Stimulated activated CD4-positive, alpha-beta T cell treated with anti-CD3 and anti-CD28 coated beads, Interleukin-2, amount 100 ng/mL, for 48 hours (primary cell): ENCODE measurements around the gene CYP4F2.
"Not testable (repeated sequence)": the region's sequence is repeated elsewhere in the genome, so short reads cannot be mapped to it uniquely, and the experiment has no call there.

Experiments
- DNase-seq, 2 donors: peaks; one replicate each; pipeline ENCODE4 v3.0.0-alpha.2; 2020

Gene CYP4F2

GRCh38 chr19:15899561-15899960 is 1.7 kb upstream of the CYP4F2 start:
- DNase-seq: not testable (repeated sequence)

GRCh38 chr19:15897026-15897737 is 692 bp downstream of the CYP4F2 start:
- no peak for DNase-seq

DNA sequence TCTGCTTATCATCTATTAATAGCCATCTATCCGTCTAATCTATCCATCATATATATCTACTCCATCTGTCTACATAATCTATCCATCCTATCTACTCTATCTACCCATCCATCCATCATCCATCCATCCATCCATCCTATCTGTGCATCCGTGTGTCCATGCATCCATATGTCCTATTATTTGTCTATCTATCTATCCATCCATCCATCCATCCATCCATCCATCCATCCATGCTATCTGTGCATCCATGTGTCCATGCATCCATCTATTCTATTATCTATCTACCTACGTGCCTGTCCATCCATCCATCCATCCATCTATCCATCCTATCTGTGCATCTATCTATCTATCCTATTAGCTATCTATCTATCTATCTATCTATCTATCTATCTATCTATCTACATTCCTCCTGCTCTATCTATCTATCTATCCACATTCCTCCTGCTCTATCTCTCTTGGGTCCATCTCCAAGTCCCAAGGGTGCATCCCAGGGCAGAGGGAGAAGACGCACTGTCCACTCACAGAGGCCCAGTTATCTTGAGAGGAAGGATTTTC is 1.9 kb downstream of the CYP4F2 start:
- no peak for DNase-seq

DNA sequence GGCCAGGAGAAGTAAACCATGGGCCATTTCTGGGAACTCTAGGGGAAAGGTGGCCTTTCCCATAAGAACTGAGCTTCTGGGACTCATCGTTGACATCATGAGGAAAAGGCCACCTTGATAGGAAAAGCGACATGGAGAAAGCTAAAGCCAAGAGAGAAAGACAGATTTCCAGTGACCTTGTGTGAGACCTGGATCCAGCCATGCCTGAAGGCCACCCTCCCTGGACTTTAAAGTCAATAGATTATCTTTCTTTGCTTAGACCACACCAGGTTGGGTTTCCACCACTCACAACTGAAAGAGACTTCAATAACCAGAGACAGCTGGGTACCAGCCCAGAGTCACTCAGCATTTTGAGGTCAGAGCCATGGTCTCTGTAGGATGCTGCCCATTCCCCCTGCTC is 3.5 kb downstream of the CYP4F2 start:
- DNase-seq: no peak

DNA sequence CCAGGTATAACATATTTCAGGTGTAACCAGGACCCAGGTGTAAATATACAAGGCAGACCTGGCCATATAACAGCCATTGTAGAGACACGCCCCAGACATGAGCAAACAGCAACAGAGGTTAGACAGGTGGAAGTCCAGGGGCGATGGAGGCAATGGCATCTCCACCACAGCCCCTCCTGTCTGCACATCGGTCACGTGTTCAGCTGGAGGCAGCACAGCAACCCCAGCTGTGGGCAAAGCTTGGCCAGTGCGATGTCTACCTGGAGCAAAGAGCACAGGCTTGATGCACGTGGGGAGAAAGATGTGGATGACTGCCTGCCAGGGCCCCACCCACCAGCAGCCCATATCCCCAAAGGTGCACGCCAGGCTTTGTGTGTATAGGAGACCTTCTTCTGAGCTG is 4.4 kb downstream of the CYP4F2 start:
- DNase-seq: no peak

GRCh38 chr19:15892012-15892411 is 5.9 kb downstream of the CYP4F2 start:
- no peak for DNase-seq

DNA sequence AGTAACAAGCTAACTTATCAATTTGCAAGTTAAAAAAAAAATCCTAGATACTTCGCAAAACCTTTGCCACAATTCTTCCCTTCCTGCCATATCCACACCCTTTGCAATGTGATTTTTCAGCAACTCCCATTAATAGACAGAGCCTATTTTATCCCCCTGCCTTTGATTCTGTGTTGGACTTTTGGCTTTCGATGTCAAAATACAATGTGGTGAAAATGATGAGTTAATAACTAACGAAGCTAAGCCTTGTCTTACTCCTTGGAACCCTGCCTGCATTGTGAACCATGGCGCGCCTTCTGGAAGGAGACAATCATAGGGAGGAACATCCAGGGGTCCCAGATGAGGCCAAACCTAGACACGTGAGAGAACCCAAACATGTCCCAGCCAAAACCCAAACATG is 6.4 kb downstream of the CYP4F2 start:
- no peak for DNase-seq

DNA sequence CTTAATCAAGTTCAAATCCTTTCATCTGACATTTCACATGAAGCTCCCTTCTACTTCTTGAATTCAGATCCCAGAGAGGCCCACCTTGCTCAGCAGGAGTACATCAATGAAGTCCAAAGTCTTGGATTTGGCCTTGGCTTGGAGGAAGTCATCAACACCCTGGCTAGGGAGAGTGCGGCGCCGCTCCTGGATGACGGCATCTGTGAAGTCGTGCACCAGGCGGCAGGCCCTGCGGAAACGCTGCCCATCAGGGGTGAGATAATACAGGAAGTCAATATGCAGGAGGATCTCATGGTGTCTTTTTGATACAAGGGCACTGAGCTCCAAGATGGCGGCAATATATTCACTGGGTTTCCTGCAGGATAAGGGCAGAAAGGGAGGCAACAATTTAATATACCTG is 8.5 kb downstream of the CYP4F2 start:
- not testable (repeated sequence) for DNase-seq

- DNase-seq: no peak
These were observed 12.0 kb downstream of the CYP4F2 start for GRCh38 chr19:15885919-15886318.

- no peak for DNase-seq
These were observed 12.7 kb downstream of the CYP4F2 start for GRCh38 chr19:15885167-15885566.

DNA sequence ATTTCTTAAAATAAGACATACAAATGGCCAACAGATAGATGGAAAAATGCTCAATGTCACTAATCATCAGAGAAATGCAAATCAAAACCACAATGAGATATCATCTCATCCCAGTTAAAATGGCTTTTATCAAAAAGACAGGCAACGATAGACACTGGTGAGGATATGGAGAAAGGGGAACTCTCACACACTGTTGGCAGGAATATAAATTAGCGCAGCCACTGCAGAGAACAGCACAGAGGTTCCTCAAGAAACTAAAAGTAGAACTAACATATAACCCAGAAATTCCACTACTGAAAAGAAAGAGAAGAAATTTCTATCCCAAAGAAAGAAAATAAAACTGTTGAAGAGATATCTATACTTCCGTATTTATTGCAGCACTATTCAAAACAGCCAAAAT is 14.5 kb downstream of the CYP4F2 start:
- not testable (repeated sequence) for DNase-seq

DNA sequence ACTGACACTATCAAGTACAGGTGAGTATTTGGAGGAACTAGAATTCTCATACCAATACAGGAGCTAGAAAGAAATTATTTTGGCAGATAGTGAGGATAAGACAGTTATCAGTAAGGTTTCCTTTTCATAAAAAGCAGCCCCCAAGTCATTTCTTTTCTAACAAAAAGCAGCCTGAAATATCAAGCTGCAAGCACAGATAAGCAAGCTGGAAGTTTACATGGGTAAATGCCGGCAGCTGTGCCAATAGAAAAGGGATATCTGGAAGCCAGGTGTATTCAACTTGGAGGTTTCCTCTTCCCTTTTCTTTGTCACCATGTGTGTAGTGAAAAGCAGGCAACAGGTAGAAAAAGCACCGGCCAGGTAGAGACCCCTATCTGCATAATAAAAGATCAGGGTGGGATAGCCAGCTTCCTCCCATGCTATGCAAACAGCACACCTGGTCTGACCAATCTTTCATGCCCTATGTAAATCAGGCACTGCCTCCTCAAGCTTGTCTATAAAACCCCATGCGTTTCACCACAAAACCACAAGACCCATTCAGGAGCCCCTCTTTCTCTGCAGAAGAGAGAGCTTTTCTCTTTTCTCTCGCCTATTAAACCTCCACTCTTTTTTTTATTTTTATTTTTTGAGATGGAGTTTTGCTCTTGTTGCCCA is 22.9 kb downstream of the CYP4F2 start:
- DNase-seq: no peak

DNA sequence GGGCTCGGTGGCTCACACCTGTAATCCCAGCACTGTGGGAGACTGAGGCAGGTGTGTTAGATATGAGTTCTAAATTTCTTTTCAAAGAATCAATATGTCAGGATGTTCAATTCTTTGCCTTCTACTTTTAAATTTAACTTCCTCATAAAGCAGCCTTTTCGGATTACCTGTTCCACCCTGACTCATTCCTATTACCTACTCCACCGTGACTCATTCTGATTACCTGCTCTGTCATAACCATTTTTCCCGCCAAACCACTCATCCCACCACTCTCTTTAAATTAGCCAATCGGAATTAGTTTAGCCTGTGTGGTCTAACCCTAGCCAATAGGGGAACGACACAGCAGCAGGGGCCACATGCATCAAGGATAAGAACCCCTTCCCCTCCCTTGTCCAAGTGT is 24.1 kb downstream of the CYP4F2 start:
- not testable (repeated sequence) for DNase-seq

GRCh38 chr19:15871570-15871969 is 26.3 kb downstream of the CYP4F2 start:
- peak in 1 of 2 donors; percentile 3 for DNase-seq

GRCh38 chr19:15869873-15870272 is 28.0 kb downstream of the CYP4F2 start:
- DNase-seq: no peak

DNA sequence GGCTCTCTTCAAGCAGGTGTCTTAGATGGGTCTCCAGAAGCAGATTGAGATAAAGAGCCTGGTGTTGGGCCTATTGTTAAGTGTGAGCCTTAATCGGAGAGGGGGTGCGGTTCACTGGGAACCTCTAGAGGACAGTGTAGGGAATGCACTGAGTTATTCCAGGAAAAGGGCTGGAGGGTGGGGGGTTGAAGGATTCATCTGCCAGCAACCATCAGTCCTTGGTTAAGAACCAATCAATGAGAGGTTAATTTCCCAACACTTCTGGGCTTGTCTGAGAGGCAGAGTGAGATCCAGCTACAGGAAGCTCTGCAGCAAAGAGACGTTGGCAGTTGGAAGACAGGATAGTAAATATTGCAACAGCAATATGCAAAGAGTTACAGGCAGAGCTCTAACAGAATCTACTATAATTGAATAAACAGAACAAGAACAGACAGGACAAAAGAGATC is 28.7 kb downstream of the CYP4F2 start:
- DNase-seq: peak in 1 of 2 donors; percentile 30

GRCh38 chr19:15866636-15867035 is 31.2 kb downstream of the CYP4F2 start:
- DNase-seq: no peak

GRCh38 chr19:15864824-15865223 is 33.0 kb downstream of the CYP4F2 start:
- DNase-seq: no peak

DNA sequence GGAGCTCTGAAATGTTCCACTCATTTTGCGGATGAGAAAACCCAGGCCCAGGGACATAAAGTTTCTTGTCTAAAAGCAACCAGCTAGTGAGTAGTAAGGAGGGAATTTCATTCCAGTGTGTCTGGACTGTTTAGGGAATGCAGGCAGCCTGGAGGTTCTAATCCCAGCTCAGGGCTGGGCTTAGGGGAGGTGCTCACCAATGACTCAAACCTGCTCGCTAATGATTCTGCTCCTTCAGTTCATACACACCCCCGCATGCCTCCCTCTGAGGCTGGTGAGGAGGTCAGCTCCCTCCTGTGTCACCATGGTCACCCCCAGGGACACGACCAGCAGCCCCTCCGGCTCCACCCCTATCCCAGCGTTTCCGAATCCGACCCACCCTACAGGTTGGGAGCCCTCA is 34.6 kb downstream of the CYP4F2 start:
- no peak for DNase-seq

DNA sequence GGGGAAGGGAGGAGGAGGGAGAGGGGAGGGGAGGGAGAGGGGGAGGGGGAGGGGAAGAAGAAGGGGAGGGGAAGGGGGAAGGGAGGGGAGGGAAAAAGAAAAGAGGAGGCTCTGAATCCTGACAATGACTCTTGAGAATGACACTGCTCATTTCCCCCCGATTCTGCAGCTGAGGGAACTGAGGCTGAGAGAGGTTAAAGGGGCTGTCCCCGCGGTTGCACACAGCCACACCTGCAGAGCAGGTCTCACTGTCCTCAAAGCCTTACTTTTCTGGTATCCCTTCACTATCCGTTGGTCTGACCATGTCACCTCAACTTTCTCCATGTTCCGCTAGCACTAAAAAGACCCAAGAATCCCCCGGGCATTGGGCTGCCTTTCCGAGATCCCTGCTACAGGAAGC is 35.4 kb downstream of the CYP4F2 start:
- DNase-seq: no peak

- no peak for DNase-seq
These were observed 37.4 kb downstream of the CYP4F2 start for GRCh38 chr19:15860522-15860921.

DNA sequence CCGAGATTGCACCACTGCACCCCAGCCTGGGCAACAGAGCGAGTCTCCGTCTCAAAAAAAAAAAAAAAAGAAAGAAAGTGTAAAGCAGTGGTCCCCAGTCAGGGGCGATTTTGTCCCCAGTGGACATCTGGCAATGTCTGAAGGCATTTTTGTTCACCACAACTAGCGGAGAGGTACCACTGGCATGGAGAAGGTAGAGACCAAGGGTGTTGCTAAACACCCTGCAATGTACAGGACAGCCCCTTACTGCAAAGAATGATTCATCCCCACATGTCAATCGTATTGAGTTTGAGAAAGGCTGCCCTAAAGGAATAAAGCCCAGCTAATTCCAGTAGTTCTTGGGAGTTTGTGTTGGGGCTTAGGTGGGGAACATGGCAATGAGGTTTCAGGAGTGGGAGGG is 38.7 kb downstream of the CYP4F2 start:
- no peak for DNase-seq

DNA sequence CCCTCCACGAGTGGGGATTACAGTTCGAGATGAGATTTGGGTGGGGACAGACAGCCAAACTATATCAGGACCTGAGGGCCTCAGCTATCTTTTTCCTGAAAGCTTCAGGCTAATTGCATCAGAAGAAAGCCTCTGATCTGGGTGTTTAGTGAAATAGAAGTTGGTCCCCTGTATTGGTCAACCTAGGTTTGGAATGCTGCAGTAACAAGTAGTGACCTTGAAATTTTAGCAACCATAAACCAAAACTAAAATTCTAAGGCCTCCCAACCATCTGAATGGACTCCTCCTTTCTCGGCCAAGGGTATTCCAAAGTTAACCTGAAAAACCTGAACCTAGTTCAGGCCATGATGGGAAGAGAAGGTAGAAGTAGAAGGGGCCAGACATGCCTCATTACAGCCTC is 47.5 kb downstream of the CYP4F2 start:
- DNase-seq: no peak

- no peak for DNase-seq
These were observed 51.0 kb downstream of the CYP4F2 start for GRCh38 chr19:15846923-15847322.

- not testable (repeated sequence) for DNase-seq
These were observed 54.0 kb downstream of the CYP4F2 start for GRCh38 chr19:15843894-15844222.
